Caco-2 (cell line): Measurements from ENCODE around the gene KLF13. TPM values are rescaled to one million over a fixed set of nuclear protein-coding genes. Genes with fewer than 3 reads are reported as not detected.

Experiments
- BruUV-seq: library from RNA; stranded (reverse); fragments of 400-500 nt; replicated peaks from 2 replicates; lab custom pipeline; 2021; lab: Mats Ljungman, UMichigan
- CTCF ChIA-PET: fragments of 300-600 bp; sonication (Branson Sonifier 250); formaldehyde crosslinking; loops from one replicate; lab custom pipeline; 2022; ENCODE audit warnings: antibody characterized with exemption; lab: Charles Lee
- POLR2A ChIA-PET: fragments of 300-600 bp; sonication (Branson Sonifier 250); formaldehyde crosslinking; loops from one replicate; lab custom pipeline; 2022; ENCODE audit warnings: antibody characterized with exemption; lab: Charles Lee
- DNase-seq, 2 experiments: peaks; one replicate each; pipeline versions ENCODE4 v3.0.0 to v3.0.0-alpha.2; 2020 to 2022
- H3K27me3 ChIP-seq: replicated peaks from 2 replicates; pipeline ENCODE4 v1.6.0; 2011; ENCODE audit warnings: low read length; ENCODE audit not compliant: control insufficient read depth, insufficient read depth
- H3K36me3 ChIP-seq: 2 replicates; pipeline ENCODE4 v1.5.1; 2011; ENCODE audit warnings: low read length; ENCODE audit not compliant: control insufficient read depth, insufficient read depth
- H3K4me1 ChIP-seq: fragments of 250-450 bp; sonication (Bioruptor Pico); 2 replicates; pipeline ENCODE4 v1.5.1; 2020; ENCODE audit warnings: mild to moderate bottlenecking
- H3K4me3 ChIP-seq: 2 replicates; pipeline ENCODE4 v1.5.1; 2011; ENCODE audit warnings: low read depth, mild to moderate bottlenecking, control low read depth, low read length
- H3K9me3 ChIP-seq: fragments of 250-450 bp; sonication (Bioruptor Pico); 2 replicates; pipeline ENCODE4 v1.5.1; 2020; ENCODE audit warnings: mild to moderate bottlenecking, moderate library complexity
- H3K27ac Mint-ChIP-seq: one replicate; pipeline ENCODE4 v1.8.0; 2022; ENCODE audit warnings: mixed read lengths; ENCODE audit not compliant: unreplicated experiment
- H3K27me3 Mint-ChIP-seq: one replicate; pipeline ENCODE4 v1.8.0; 2022; ENCODE audit warnings: mixed read lengths; ENCODE audit not compliant: insufficient read depth, unreplicated experiment
- H3K36me3 Mint-ChIP-seq: one replicate; pipeline ENCODE4 v1.8.0; 2022; ENCODE audit warnings: mild to moderate bottlenecking, mixed read lengths; ENCODE audit not compliant: insufficient read depth, unreplicated experiment
- H3K4me1 Mint-ChIP-seq: one replicate; pipeline ENCODE4 v1.8.0; 2022; ENCODE audit warnings: low read depth, mixed read lengths; ENCODE audit not compliant: unreplicated experiment
- H3K4me3 Mint-ChIP-seq: one replicate; pipeline ENCODE4 v1.8.0; 2022; ENCODE audit warnings: mild to moderate bottlenecking, moderate library complexity, mixed read lengths; ENCODE audit not compliant: unreplicated experiment
- H3K9me3 Mint-ChIP-seq: one replicate; pipeline ENCODE4 v1.8.0; 2022; ENCODE audit warnings: mixed read lengths; ENCODE audit not compliant: unreplicated experiment
- intact Hi-C: fragments of 100-400 bp; cut with micrococcal nuclease; formaldehyde crosslinking; loops from one replicate; pipeline ENCODE4 v1.10.0; 2022; ENCODE audit not compliant: unreplicated experiment
- total RNA-seq: library from RNA; stranded (reverse); gene quantifications from 2 replicates; pipeline ENCODE4 v1.2.3, GENCODE V29; 2022
- TF ChIP-seq, protein P1 (sequence below), 2 experiments: fragments of 200-600 bp in 1 of 2; IDR thresholded peaks; 1 replicate in 1 of 2; 2 replicates in 1 of 2; pipeline versions ENCODE4 v1.5.1 to v1.8.0; 2011 to 2022; ENCODE audit warnings: antibody characterized with exemption in 1 of 2, control low read depth in 1 of 2, inconsistent platforms in 1 of 2, low read depth in 1 of 2, low read length in 1 of 2, mild to moderate bottlenecking in 1 of 2, moderate library complexity in 1 of 2; ENCODE audit not compliant: insufficient read depth in 1 of 2, severe bottlenecking in 1 of 2, unreplicated experiment in 1 of 2

The KLF13 gene
- total RNA-seq, 1 experiment from 2014 or later: 18.8 TPM

DNA sequence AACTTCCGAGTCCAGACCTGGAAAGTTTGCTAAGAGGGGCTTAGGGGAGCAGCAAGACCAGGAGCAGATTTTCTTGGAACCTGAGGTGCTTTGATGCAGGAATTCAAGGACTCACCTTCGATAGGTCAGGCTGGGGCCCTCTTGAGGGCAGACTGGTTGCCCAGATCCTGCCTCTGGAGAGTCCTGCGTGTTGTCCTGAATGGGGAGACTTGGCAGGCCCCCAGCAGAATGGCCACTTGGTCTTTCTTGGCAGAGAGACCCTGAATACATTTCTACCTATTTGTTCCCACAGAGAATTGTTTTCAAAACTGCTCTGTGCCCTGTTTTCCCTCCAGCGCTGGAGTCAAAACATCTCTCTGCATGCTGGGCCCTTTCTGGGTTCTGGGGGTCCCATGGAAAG is 4.2 kb downstream of the KLF13 start:
- peaks cover 13% of the 10 kb centered on the region for H3K36me3 Mint-ChIP-seq

DNA sequence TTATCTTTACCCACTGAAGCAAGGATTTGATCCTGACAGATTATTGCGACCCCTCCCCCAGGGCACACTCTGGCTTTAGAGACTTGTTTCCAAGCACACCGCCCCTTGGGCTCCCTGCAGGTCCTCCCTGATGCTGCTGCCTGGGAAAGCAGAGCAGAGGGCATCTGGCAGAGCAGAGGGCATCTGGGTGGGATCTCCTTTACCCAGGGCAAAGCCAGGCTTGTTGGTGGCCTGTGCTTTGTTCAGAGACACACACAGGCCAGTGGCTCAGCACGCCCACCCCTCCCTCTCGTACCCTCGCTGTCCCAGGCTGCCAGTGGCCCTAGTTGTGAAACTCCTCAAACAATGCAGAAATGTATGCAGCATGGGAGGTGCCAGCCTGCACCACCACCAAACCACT is 4.8 kb downstream of the KLF13 start:
- H3K27me3 ChIP-seq: no peaks in the 10 kb centered on the region
- peaks cover 8% of the 10 kb centered on the region; the same call in 1 of the 2 replicates for H3K4me1 ChIP-seq
- Mint-ChIP-seq H3K9me3 (no peaks in the 10 kb centered on the region), H3K4me3 (no peak overlapping the region), H3K4me1 (no peaks in the 10 kb centered on the region), H3K36me3 (peaks cover 10% of the 10 kb centered on the region), H3K27ac (no peak overlapping the region), H3K27me3 (no peaks in the 10 kb centered on the region)
- TF ChIP-seq, protein P1, sequence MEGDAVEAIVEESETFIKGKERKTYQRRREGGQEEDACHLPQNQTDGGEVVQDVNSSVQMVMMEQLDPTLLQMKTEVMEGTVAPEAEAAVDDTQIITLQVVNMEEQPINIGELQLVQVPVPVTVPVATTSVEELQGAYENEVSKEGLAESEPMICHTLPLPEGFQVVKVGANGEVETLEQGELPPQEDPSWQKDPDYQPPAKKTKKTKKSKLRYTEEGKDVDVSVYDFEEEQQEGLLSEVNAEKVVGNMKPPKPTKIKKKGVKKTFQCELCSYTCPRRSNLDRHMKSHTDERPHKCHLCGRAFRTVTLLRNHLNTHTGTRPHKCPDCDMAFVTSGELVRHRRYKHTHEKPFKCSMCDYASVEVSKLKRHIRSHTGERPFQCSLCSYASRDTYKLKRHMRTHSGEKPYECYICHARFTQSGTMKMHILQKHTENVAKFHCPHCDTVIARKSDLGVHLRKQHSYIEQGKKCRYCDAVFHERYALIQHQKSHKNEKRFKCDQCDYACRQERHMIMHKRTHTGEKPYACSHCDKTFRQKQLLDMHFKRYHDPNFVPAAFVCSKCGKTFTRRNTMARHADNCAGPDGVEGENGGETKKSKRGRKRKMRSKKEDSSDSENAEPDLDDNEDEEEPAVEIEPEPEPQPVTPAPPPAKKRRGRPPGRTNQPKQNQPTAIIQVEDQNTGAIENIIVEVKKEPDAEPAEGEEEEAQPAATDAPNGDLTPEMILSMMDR (IDR thresholded peaks at IDR 0.05; ENCODE audit: insufficient read depth in 1 of 2, low read depth in 1 of 2, low read length in 1 of 2, severe bottlenecking in 1 of 2, unreplicated experiment in 1 of 2): no peak
- H3K36me3 ChIP-seq: no peaks in the 10 kb centered on the region; the same call in none of the 2 replicates
- no peaks in the 10 kb centered on the region for H3K9me3 ChIP-seq
- no TSS peak for BruUV-seq
- intact Hi-C loops: no loop called here
- ChIA-PET CTCF (no interaction called here), POLR2A (no interaction called here)
- H3K4me3 ChIP-seq: no peak overlapping the region
- no peak for DNase-seq

More for the DNA sequence above, 4.2 kb downstream of the KLF13 start:
- no peak for DNase-seq
- H3K4me3 ChIP-seq: no peak overlapping the region
- peaks cover 8% of the 10 kb centered on the region; the same call in 1 of the 2 replicates for H3K4me1 ChIP-seq
- Mint-ChIP-seq H3K27me3 (no peaks in the 10 kb centered on the region), H3K27ac (no peak overlapping the region), H3K9me3 (no peaks in the 10 kb centered on the region), H3K4me3 (peak overlapping the region; percentile 86), H3K4me1 (no peaks in the 10 kb centered on the region)
- no peaks in the 10 kb centered on the region for H3K27me3 ChIP-seq
- ChIA-PET POLR2A (no interaction called here), CTCF (no interaction called here)
- intact Hi-C loops: no loop called here
- TF ChIP-seq, protein P1 (IDR thresholded peaks at IDR 0.05; ENCODE audit: insufficient read depth in 1 of 2, low read depth in 1 of 2, low read length in 1 of 2, severe bottlenecking in 1 of 2, unreplicated experiment in 1 of 2): no peak
- H3K9me3 ChIP-seq: no peaks in the 10 kb centered on the region
- H3K36me3 ChIP-seq: no peaks in the 10 kb centered on the region; the same call in none of the 2 replicates
- no TSS peak for BruUV-seq

DNA sequence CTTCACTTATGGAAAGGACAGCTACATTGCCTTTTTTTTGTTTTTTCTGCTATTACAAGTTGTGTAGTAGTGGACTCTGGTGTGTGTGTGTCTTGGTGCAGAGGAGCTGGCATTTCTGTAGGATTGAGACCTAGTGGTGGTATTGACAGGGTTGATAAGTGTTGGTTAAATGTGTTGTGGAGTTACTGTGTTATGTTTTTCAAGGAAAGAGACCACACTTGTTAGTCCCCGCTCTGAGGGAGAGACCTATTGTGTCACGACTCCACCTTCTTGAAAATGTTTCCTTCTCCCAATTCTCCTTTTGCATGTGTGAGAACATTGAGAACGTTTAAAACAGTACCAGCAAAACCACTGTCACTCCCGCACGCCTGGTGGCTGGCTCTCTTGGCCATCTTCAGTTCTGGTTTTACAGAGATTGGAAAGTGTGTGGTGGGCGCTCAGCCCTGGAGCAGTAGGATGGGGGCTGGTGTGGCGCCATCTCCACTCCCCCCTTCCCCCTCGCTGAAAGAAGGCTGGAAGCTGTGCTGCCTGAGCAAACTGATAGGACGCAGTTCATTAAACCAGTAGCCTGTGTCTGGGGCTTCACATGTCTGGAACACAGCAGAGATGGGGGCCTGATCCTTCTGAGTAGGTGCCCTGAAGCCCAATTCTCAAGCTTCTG is 5.5 kb downstream of the KLF13 start:
- H3K36me3 ChIP-seq: no peaks in the 10 kb centered on the region; the same call in none of the 2 replicates
- Mint-ChIP-seq H3K27ac (no peak overlapping the region), H3K4me1 (no peaks in the 10 kb centered on the region), H3K4me3 (no peak overlapping the region), H3K9me3 (no peaks in the 10 kb centered on the region), H3K36me3 (peaks cover 7% of the 10 kb centered on the region), H3K27me3 (no peaks in the 10 kb centered on the region)
- peaks cover 8% of the 10 kb centered on the region; the same call in 1 of the 2 replicates for H3K4me1 ChIP-seq
- H3K27me3 ChIP-seq: no peaks in the 10 kb centered on the region
- intact Hi-C loops: no loop called here
- ChIA-PET CTCF (no interaction called here), POLR2A (no interaction called here)
- H3K4me3 ChIP-seq: no peak overlapping the region
- DNase-seq: no peak
- TF ChIP-seq, protein P1 (IDR thresholded peaks at IDR 0.05; ENCODE audit: insufficient read depth in 1 of 2, low read depth in 1 of 2, low read length in 1 of 2, severe bottlenecking in 1 of 2, unreplicated experiment in 1 of 2): no peak
- no TSS peak for BruUV-seq
- no peaks in the 10 kb centered on the region for H3K9me3 ChIP-seq
